ENCODE data around the gene PER3.
"Not testable (repeated sequence)": the region's sequence is repeated elsewhere in the genome, so short reads cannot be mapped to it uniquely, and the experiment has no call there.

DNA sequence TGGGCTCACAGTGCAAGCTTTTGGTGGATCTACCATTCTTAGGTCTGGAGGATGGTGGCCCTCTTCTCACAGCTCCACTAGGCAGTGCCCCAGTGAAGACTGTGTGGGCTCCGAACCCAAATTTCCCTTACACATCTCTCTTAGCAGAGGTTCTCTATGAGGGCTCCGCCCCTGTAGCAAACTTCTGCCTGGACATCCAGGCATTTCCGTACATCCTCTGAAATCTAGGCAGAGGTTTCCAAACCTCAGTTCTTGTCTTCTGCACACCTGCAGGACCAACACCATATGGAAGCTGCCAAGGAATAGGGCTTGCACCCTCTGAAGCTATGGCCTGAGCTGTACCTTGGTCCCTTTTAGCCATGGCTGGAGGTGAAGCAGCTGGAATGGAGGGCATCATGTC lies 6.9 kb downstream of the PER3 start:
- TF ChIP-seq, protein P1, sequence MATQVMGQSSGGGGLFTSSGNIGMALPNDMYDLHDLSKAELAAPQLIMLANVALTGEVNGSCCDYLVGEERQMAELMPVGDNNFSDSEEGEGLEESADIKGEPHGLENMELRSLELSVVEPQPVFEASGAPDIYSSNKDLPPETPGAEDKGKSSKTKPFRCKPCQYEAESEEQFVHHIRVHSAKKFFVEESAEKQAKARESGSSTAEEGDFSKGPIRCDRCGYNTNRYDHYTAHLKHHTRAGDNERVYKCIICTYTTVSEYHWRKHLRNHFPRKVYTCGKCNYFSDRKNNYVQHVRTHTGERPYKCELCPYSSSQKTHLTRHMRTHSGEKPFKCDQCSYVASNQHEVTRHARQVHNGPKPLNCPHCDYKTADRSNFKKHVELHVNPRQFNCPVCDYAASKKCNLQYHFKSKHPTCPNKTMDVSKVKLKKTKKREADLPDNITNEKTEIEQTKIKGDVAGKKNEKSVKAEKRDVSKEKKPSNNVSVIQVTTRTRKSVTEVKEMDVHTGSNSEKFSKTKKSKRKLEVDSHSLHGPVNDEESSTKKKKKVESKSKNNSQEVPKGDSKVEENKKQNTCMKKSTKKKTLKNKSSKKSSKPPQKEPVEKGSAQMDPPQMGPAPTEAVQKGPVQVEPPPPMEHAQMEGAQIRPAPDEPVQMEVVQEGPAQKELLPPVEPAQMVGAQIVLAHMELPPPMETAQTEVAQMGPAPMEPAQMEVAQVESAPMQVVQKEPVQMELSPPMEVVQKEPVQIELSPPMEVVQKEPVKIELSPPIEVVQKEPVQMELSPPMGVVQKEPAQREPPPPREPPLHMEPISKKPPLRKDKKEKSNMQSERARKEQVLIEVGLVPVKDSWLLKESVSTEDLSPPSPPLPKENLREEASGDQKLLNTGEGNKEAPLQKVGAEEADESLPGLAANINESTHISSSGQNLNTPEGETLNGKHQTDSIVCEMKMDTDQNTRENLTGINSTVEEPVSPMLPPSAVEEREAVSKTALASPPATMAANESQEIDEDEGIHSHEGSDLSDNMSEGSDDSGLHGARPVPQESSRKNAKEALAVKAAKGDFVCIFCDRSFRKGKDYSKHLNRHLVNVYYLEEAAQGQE (IDR thresholded peaks at IDR 0.05; ENCODE audit: borderline replicate concordance): not testable (repeated sequence)
- TF ChIP-seq EP300 (conservative IDR thresholded peaks at IDR 0.05; ENCODE audit: poor library complexity, severe bottlenecking); POLR2AphosphoS5 (IDR thresholded peaks at IDR 0.05); SMC3 (conservative IDR thresholded peaks at IDR 0.05; ENCODE audit: poor library complexity); EZH2 (IDR thresholded peaks at IDR 0.05; ENCODE audit: borderline replicate concordance, insufficient read depth, low read length, poor library complexity, severe bottlenecking); MXI1 (conservative IDR thresholded peaks at IDR 0.05; ENCODE audit: poor library complexity, severe bottlenecking); TAF1 (IDR thresholded peaks at IDR 0.05; ENCODE audit: low read depth): not testable (repeated sequence)
- TF ChIP-seq, protein P2, sequence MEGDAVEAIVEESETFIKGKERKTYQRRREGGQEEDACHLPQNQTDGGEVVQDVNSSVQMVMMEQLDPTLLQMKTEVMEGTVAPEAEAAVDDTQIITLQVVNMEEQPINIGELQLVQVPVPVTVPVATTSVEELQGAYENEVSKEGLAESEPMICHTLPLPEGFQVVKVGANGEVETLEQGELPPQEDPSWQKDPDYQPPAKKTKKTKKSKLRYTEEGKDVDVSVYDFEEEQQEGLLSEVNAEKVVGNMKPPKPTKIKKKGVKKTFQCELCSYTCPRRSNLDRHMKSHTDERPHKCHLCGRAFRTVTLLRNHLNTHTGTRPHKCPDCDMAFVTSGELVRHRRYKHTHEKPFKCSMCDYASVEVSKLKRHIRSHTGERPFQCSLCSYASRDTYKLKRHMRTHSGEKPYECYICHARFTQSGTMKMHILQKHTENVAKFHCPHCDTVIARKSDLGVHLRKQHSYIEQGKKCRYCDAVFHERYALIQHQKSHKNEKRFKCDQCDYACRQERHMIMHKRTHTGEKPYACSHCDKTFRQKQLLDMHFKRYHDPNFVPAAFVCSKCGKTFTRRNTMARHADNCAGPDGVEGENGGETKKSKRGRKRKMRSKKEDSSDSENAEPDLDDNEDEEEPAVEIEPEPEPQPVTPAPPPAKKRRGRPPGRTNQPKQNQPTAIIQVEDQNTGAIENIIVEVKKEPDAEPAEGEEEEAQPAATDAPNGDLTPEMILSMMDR (IDR thresholded peaks at IDR 0.05; ENCODE audit: poor library complexity, severe bottlenecking): not testable (repeated sequence)

All from neural cell (in vitro differentiated cells).